Cortex of kidney (tissue), 1 donor: ENCODE data around the gene NNT.
"Not testable (repeated sequence)": the region's sequence is repeated elsewhere in the genome, so short reads cannot be mapped to it uniquely, and the experiment has no call there.

ENCODE experiments used
- DNase-seq: peaks from one replicate; lab custom pipeline; 2025; lab: John Stamatoyannopoulos, UW

Gene NNT

DNA sequence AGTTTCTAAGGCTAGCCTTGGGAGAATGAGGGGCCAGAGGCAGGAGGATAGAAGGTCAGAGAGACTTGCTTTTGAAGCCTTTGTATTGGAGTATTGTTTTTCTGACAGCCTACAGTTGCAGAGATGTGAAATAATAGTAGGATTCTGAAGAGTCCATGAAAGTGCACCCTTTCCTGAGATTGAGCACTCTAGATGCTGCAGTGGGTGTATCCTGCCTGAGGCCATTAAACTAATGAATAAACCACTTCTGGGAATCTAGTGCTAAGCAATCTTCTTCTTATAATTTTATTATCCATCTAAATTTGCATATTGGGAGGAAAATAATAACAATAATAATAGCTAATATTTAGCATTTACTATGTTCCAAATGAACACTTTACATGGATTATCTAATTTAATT is 19.3 kb upstream of the NNT start:
- no peak for DNase-seq

DNA sequence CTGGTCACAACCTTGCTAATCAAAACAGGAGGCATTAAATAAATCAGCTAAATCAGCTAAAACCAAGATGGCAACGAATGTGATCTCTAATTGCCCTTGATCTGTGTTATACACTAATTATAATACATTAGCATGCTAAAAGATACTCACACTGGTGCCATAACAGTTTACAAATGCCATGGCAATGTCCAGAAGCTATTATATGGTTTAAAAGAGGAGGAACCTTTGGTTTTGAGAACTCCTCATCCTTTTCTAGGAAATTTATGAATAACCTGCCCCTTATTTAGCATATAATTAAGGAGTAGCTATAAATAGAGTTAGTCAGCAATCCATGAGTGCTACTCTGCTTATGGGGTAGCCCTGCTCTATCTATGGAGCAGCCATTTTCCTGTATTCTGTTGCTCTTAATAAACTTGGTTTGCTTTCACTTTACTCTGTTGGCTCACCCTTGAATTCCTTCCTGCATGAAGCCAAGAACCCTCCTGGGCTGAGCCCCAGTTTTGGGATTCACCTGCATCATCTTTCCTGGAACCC is 18.7 kb upstream of the NNT start:
- DNase-seq: no peak

DNA sequence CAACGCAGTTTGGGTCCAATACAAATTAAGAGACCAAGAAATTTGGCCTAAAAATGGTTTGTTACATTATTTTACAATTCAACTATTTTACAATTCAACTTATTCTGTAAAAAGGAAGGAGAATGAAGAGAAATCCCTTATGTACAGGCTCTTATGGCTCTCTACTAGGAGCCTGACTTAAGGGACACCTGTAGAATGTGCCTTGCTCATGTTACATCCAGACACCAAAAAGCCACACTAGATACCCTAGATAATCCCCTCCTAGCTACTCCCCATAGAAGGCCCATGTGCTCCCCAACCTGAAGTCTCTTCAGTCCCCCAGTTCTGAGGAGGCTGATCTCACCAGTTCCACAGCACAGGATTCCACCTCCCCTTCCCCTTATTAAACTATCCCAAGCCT is 14.1 kb upstream of the NNT start:
- no peak for DNase-seq

DNA sequence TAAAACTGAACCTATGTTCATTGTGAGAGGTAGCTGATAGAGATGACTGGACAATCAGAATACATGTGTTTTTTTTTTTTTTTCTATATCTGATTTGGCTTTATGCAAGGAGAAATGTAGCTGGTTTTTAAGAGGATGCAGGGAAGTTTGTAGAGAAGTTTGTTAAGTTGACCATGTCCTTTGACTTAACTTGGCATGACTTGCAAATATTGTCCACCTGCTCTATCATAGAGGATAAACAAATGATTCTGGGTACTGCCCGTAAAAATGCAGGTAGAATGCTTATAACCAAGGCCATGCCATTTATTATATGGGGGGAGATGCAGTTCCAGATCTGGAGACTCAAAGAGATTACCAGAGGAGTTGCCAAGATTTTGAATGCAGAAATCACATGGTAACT is 13.7 kb upstream of the NNT start:
- no peak for DNase-seq

DNA sequence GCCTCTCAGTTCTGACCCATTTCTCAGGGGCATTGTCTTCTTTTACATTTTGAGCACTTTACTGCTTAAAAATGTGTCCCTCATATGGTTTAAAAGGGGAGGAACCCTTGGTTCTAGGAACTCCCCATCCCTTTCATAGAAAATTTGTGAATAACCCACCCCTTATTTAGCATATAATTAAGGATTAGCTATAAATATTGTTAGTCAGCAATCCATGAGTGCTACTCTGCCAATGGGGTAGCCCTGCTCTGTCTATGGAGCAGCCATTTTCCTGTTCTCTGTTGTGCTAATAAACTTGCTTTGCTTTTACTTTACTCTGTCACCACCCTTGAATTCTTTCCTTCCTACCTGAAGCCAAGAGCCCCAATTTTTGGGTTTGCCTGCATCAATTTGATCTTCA is 12.3 kb upstream of the NNT start:
- DNase-seq: no peak

DNA sequence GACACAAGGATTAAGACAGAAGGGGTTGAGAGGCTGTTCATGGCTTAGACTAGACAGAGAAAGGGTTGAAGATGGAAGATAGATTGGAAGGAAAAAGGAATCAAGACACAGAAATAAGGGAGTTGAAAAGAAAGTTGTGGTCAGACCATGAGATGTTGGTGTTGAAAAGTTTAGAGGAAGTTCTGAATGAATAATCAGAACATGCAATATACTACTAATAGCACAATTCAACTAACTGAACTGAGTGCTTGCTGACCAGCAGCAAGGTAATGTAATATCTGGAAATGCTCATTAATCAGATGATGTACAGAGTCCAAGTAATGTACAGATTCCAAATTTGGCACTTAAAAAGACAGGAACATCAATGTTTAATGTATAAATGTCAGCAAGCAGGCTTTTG is 10.6 kb upstream of the NNT start:
- DNase-seq: no peak

DNA sequence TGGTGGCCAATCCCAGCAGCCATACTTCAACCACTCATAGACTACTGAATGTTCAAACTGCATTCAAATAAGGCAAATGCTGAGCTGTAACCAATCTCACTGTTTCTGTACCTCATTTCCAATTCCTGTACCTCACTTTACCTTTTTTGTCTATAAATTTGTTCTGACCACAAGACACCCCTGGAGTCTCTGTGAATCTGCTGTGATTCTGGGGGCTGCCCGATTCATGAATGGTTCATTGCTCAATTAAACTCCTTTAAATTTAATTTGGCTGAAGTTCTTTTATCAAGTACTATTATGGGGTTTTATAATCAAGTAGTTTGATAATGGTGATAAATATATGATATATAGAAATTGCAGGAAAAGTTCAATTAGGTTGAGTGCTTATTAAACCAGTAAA is 4.1 kb upstream of the NNT start:
- DNase-seq: not testable (repeated sequence)

DNA sequence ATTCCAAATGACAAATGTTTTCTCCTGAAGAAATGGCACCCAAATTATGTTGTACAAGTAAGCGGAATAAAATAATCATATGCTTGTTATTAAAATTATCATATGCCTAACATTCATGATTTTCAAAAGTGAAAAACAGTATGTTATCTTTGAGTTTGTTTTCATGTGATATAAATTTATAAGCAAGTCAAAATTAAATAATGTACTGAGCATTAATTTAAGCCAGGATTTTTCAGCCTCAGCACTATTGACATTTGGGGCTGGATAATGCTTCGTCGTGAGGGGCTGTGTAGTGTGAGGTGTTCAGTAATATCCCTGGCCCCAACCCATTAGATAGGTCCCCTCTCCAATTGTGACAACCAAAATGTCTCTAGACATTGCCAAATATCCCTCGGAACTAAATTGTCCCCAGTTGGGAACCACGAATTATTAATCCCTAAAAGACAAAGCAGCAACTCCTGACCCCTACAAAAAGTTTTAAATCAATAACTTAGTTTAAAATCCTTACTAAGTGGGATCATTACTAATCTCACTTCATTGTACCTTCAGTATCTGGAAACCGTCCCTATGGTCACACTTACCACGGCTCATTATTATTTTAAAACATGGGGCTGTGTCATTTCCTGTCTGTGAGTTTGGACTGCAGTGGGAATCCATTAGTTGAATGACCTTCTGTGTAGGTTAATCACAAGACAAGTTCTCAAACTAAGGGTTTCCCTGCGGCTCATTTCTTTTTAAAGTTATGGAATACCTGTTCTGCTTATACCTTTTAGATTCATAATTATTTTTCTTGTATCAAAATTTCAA is 1.3 kb upstream of the NNT start:
- no peak for DNase-seq

DNA sequence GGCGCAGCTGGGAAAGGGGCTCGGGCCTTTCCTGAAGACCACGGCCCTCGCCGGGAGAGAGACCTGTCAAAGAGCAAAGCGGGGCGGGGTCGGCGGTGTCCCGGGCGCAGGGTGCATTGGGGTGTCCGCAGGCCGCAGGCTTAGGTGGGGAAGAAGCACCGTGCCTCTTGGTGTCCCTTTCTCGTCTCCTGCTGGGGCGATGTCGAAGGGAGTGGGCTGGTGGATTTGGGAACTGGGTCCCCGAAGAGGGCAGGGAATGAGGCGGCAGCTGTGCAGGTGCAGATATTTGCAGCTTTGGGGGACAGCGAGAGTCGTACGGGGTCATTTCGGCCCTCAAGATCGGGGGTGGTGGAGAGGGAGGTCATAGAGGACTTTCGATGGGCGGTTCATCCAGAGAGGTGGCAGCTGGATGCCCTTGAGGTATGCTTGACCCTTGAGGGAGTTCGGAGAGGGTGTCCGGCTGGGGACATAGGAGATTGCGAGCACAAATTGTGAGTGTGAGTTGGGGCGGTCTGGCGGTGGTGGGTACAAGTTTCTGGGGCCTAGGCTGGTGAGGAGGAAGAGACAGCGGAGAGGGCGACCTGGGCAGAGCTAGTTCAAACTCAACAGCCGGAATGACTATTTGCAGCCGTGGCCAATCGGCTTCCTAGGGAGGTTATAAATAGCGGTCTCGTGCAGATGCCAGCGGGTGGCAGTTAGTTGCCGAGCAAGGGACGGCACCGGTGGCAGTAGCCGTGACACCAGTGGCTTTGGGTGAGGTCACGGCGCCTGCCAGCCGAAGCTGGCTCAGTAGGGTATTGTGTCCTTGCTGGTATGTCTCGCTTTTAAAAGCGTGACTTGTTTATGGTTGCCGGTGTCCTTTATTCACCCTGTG is 601 bp downstream of the NNT start:
- no peak for DNase-seq

DNA sequence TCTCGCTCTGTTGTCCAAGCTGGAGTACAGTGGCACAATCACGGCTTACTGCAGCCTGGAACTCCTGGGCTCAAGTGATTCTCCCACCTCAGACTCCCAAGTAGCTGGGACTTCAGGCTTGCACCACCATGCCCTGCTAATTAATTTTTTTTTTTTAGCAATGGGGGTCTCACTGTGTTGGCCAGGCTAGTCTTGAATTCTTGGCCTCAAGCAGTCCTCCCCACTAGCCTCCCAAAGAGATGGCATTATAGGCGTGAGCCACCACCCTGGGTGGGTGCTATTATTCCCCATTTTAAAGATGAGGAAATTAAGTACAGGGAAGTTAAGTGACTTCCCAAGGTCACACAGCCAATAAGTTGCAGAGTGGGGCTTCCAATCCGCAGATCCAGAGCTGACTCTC is 1.7 kb downstream of the NNT start:
- DNase-seq: no peak

DNA sequence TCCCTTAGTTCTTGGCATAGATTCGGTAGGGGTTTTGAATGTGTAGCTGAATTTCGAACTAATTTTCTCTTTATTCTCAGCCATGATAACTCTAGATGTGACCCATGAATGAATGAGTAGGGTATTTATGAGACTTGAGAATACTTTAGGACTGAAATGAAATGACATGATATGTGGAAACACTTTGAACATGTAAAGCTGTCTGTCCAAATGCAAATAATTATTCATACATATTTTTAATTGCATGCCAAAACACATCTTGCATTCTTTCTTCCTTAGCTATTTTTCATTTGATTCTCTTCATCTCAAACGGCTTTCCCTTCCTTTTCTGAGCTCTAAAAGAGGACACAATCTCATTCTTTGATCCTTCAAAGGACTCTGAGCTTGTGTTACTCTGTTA is 3.4 kb downstream of the NNT start:
- DNase-seq: no peak

DNA sequence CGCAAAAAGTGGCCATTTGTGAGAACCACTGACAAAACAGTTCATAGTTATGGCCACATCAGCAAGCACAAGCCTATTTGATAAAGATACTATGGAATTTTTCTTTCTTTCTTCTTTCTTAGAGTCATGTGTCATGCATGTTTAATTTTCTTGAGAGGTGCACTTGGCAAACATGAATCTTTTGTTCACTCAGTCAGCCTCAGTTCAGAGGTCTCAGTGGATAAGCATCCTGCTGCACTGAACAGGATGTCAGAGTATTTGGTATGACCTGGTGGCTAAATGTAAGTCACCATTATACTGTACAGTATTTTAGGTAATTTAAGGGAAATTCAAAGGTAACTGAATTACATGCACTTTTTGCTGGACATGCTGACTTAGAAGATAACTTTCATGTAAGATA is 5.4 kb downstream of the NNT start:
- no peak for DNase-seq

DNA sequence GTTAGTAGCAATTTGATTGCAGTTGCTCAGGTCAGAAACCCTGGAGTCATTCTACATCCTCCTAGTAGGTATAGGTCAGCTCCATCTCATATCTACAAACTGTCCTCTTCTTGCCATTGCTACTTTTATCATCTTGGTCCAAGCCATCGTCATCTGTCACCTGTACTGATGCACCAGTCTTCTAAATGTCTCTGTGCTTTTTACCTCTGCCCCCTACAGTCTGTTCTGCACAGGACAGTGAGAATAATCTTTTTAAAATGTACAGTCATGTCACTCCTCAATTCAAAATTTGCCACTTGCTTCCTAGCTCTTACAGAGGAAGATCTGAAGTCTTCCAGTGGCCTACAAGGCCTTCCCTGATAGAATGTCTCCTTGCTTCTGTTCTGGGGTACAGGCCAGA is 6.8 kb downstream of the NNT start:
- no peak for DNase-seq

DNA sequence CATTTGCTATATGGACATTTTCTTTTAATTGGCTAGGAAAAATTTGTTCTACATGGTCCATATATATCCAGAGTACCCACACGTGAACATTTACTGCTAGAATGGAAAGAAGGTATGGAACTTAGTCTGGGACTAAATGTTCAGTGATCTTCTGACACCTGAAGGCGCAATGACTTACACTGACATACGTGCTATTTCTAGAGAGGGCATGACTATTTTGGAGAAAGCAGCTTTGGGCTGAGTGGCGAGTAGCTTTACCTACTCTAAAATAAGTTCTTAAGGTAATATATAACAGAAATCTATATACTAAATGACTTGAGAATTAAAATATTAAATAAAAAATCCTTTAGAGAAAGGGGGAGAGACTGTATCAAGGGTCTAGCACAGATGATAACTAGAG is 10.4 kb downstream of the NNT start:
- no peak for DNase-seq

DNA sequence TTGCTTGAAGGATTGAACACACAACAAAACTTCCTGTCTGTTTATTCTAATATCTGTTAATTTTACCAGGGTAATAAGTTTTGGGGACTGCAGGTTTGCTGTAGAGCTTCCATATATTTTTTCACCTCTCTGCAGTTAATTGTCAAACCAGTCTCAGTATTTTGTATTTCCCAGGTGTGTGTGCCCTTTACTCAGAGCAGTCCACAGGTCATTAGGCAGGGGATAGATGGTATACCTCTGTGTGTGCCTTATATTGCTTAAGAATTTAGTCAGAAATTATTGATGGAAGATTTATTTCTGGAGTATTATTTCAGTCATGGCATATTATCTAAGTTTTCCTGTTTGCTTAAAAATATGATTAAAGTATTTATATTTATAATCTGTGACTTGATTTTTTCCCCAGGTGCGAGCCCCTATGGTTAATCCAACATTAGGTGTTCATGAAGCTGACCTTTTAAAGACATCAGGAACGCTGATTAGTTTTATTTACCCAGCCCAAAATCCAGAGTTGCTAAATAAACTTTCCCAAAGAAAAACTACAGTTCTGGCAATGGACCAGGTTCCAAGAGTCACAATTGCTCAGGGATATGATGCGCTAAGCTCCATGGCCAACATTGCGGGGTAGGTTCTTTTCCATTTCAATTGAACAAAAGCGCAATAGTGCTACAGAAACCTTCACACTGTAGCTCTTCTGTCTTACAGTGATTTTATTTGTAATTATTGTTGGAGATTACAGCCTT is 12.6 kb downstream of the NNT start:
- DNase-seq: no peak

DNA sequence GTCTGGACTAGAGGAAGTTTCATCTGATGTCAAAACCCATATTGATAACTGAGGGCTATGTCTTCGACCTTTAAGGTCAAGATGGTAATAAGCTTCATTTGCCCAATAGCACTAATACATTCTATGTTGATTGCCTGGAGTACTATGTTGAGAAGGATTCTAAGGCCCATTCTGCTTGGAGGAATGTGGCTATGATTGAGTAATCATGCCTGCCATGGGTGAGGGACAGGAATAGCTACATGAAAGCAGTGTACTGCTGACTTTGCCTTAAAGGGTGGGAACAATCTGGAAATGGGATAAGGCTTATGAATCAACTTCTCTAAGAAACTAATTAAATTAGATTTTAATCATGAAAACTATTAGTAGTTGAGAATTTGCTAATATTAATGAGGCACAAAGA is 13.6 kb downstream of the NNT start:
- DNase-seq: no peak

DNA sequence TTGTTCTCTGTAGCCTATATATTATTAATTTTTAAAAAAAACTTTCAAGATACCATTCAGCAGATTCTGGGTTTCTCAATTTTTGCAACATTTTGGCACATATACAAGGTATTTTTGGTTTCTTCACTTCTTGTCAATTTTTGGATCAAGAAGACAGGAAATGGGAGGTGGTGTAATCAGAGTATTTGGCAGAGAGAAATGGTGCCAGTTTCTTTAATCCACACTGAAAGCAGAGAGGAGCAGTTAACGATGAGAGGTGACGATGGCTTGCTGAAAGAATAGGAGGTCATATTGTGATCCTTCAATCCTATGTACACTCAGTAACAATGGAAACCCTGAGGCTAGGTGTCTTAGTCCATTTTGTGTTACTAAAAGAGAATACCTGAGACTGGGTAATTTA is 16.4 kb downstream of the NNT start:
- no peak for DNase-seq

DNA sequence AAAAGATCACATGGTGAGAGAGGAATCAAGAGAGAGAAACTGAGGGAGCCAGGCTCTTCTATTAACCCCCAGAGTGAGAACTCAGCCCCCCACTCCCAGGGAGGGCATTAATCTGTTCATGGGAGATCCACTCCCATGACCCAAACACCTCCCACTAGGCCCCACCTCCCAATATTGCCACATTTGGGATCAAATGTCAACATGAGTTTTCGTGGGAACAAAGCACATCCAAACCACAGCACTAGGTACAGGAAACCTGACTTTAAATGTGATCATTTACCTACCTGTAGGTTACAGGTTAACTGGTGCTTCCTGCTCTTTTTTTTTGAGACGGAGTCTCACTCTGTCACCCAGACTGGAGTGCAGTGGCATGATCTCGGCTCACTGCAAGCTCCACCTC is 16.9 kb downstream of the NNT start:
- no peak for DNase-seq

DNA sequence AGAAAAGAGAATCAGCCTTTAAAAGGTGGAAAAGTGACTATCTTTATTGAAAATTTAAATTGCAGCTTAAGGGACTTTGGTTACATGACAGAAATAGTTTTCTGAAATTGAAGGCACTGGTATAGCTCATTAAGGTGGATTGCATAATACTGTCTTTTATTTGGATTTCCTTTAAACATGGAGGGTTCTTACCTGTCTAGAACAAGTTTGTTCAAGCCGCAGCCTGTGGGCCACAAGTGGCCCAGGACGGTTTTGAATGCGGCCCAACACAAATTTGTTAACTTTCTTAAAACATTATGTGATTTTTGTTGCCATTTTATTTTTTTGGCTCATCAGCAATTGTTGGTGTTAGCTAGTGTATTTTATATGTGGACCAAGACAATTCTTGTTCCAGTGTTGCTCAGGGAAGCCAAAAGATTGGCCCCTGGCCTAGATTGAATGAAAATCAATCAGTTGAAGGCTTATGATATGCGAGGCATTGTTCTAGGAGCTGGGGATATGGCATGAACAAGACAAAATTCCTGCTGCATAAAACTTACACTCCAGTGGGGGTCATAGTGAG is 18.0 kb downstream of the NNT start:
- no peak for DNase-seq

DNA sequence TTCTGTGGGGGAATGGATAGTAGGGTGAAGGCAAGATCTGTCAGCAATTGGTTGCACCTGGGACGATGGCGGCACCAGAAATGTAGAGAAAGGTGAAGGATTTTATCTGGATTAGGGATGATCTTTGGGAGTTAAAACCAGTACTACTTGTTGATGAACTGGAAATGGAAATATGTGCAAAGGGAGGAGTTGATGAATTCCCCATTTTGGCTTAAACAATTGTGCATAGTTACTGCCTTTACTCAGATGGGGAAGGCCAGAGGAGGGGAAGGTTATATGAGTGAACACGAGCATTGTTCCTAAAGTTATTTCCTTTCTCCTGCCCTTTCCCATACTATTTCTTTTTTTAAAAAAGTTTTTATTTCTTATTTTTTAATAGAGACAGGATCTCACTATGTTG is 19.1 kb downstream of the NNT start:
- no peak for DNase-seq

DNA sequence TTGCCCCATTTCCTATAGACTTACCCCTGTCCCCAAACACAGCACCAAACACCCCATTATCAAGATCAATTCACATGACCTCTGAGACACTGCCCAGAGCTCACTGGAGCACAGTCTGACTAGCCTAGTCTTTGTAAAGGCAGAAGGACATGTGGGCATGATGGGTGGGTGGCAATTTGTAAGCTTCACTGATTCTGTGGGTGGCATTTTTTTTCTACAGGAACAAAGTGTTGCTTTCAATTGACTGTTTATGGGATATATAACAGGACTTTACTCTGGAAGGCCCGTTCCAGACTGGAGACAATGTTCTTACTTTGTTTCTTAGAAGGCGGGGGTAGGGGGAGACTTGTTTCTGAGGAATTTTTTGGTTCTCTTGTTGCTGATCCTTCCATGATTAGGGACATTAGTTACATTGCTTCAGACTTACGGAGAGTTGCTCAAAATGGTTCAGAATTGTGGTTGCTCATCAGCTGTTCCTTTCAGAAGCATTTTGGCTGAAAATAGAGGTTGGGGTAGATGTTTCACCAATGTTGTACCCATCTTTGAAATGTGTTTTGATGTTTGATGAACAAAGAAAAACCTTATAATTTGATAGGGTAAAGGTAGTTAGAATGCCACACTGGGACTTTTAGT is 20.2 kb downstream of the NNT start:
- DNase-seq: no peak

DNA sequence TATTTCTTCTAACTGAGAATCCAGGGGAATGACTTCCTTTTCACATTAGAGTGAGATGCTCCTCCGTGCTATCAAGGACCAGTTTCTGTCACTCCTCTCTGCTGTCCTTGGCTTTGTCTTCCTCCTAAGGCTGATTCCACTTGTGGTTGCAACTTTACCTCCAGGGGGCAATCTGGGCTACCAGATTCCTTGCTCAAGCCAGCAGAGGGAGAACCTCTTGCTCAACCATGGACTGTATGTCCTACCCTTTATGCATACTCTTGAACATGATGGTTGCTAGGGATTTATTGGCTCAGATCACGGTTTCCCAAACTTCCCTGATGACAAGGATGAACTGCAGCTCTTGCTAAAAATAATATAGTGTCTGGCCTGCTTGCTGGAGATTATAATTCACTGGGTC is 24.0 kb downstream of the NNT start:
- no peak for DNase-seq
